PC-9 (cell line): ENCODE results near the gene GSG1L2.

Source experiments
- EZH2 ChIP-seq: fragments of 200-600 bp; sonication (generic); IDR thresholded peaks from 2 replicates; pipeline ENCODE4 v1.8.0; 2017; ENCODE audit warnings: antibody characterized with exemption, low read depth
- TF ChIP-seq, protein P1 (sequence below): fragments of 200-600 bp; sonication (generic); conservative IDR thresholded peaks from 2 replicates; pipeline ENCODE4 v1.6.1; 2017; ENCODE audit warnings: mixed run types, antibody characterized with exemption, mild to moderate bottlenecking, moderate library complexity

DNA sequence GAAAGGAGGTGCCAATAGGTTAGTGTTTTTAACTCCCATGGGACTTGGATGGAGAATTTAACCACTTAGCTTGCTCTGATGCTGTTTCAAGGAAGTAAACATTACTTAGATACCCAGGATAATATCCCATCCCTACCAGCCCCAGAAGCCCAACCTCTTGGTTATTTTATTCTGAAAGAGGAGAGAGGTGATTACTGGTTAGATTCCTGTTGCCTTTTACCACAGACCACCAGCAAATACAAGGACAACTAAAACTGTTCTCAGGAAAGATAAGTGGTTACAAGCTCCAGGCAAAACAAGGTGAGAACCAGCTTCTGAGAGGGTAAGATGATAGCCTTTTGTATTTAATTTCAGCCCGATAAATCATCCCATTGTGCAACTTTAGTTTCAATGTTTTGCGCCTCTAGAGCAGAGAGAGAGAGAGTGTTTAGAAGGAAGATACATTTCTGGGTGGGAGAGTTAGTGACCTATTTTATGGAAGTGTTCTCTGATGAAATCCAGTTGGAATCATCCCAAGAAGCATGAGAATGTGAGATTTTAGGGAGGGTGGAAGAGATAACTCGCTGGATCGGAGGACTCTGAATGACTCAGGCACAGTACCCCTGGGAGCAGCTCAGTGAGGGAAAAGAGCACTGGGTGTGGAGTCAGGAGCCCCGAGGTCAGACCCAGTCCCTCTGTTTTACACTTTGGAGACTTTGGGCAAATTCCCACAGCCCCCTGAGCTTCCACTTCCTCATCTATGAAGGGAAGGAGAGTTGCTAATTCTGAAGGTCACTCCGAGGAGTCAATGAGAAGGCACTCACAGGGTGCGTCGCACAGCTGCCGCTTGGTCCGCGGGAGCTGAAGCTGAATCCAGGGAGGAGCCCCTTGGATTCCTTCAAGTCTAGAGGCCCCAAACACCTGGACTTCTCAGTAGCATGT lies 15.9 kb upstream of the GSG1L2 start:
- TF ChIP-seq, protein P1, sequence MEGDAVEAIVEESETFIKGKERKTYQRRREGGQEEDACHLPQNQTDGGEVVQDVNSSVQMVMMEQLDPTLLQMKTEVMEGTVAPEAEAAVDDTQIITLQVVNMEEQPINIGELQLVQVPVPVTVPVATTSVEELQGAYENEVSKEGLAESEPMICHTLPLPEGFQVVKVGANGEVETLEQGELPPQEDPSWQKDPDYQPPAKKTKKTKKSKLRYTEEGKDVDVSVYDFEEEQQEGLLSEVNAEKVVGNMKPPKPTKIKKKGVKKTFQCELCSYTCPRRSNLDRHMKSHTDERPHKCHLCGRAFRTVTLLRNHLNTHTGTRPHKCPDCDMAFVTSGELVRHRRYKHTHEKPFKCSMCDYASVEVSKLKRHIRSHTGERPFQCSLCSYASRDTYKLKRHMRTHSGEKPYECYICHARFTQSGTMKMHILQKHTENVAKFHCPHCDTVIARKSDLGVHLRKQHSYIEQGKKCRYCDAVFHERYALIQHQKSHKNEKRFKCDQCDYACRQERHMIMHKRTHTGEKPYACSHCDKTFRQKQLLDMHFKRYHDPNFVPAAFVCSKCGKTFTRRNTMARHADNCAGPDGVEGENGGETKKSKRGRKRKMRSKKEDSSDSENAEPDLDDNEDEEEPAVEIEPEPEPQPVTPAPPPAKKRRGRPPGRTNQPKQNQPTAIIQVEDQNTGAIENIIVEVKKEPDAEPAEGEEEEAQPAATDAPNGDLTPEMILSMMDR = no peak
- TF ChIP-seq EZH2 = no peak
